ENCODE measurements around the gene SPTAN1. TPM values are rescaled to one million over a fixed set of nuclear protein-coding genes. Genes with fewer than 3 reads are reported as not detected.

Gene SPTAN1
- total RNA-seq, 4 donors from 2014 or later: 204 to 368 (median 348) TPM

GRCh38 chr9:128552744-128553440, 505 bp downstream of the SPTAN1 start:
- Histone ChIP-seq H3K4me3 (peak overlapping the region; percentile 77 to 99 (median 96)), H3K9me3 (no peaks in the 10 kb centered on the region), H3K27me3 (no peaks in the 10 kb centered on the region), H3K4me1 (peaks cover 63 to 82% (median 78%) of the 10 kb centered on the region in 4 donors), H3K36me3 (no peaks in the 10 kb centered on the region), H3K27ac (replicated peaks in 1 of 4) (peak overlapping the region; percentile 98 to 100 (median 99))
- intact Hi-C loops (cut with DNase I): no loop called here
- no peak for TF ChIP-seq POLR2AphosphoS5 (IDR thresholded peaks at IDR 0.05)
- no peak for TF ChIP-seq EP300 (IDR thresholded peaks at IDR 0.05)
- no peak for TF ChIP-seq CTCF (IDR thresholded peaks at IDR 0.05)
- no peak for TF ChIP-seq POLR2A (IDR thresholded peaks at IDR 0.05; ENCODE audit: low read depth)
- under 1% methylated on average over 6 of the region's 59 CpGs for WGBS
- DNase-seq (ENCODE audit: extremely low spot score): no peak

GRCh38 chr9:128553728-128554127, 1.3 kb downstream of the SPTAN1 start:
- Histone ChIP-seq H3K4me3 (peak overlapping the region; percentile 77 to 99 (median 96)), H3K4me1 (peaks cover 71 to 86% (median 84%) of the 10 kb centered on the region in 4 donors), H3K9me3 (no peaks in the 10 kb centered on the region), H3K36me3 (no peaks in the 10 kb centered on the region), H3K27ac (replicated peaks in 1 of 4) (peak overlapping the region; percentile 98 to 100 (median 99)), H3K27me3 (no peaks in the 10 kb centered on the region)
- intact Hi-C loops (cut with DNase I): no loop called here
- TF ChIP-seq CTCF (IDR thresholded peaks at IDR 0.05) (no peak), POLR2A (IDR thresholded peaks at IDR 0.05; ENCODE audit: low read depth) (no peak), POLR2AphosphoS5 (IDR thresholded peaks at IDR 0.05) (no peak), EP300 (IDR thresholded peaks at IDR 0.05) (no peak)
- DNase-seq (ENCODE audit: extremely low spot score): no peak
- 24% methylated on average over 6 of the region's 6 CpGs for WGBS

- H3K4me3 ChIP-seq: peak overlapping the region; percentile 77 to 99 (median 96)
- no peaks in the 10 kb centered on the region for H3K9me3 ChIP-seq
- 19% methylated on average over 5 of the region's 5 CpGs for WGBS
- TF ChIP-seq EP300 (IDR thresholded peaks at IDR 0.05) (no peak), POLR2AphosphoS5 (IDR thresholded peaks at IDR 0.05) (peak in 1 of 2 donors; percentile 54), POLR2A (IDR thresholded peaks at IDR 0.05; ENCODE audit: low read depth) (peak; percentile 12), CTCF (IDR thresholded peaks at IDR 0.05) (no peak)
- no peaks in the 10 kb centered on the region for H3K36me3 ChIP-seq
- peaks cover 74 to 86% (median 86%) of the 10 kb centered on the region in 4 donors for H3K4me1 ChIP-seq
- no peaks in the 10 kb centered on the region for H3K27me3 ChIP-seq
- intact Hi-C loops (cut with DNase I): no loop called here
- no peak for DNase-seq (ENCODE audit: extremely low spot score)
- peak overlapping the region; percentile 98 to 100 (median 99) for H3K27ac ChIP-seq (replicated peaks in 1 of 4)
Measured at GRCh38 chr9:128554155-128554862, 1.9 kb downstream of the SPTAN1 start.

DNA sequence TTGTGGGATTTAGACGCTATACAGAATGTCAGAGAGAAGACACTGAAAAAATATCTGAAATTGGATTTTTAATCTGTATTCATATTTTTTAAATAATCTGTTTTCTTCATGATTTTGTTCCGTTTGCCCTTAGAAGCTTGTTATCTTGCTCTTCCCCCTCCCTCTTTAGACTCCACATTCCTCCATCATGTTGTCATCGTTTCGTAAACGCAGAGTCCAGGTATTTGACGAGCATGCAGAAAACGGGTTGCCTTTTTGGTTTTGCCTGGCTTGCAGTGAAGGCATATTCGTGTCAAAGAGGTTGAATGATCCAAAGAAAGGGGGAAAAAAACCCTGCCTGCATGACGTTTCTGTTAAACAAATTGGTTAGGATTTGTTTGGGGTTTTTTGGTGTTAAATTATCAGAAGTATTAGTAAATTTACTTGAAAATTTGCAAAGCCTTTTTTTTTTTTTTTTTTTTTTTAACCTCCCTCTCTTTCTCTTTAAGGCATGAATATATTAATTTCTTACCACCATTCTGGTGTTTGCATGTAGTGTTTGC, 2.9 kb downstream of the SPTAN1 start:
- peaks cover 74 to 86% (median 86%) of the 10 kb centered on the region in 4 donors for H3K4me1 ChIP-seq

More for the DNA sequence above, 2.9 kb downstream of the SPTAN1 start:
- H3K9me3 ChIP-seq: no peaks in the 10 kb centered on the region
- H3K36me3 ChIP-seq: no peaks in the 10 kb centered on the region
- TF ChIP-seq EP300 (IDR thresholded peaks at IDR 0.05) (no peak), POLR2AphosphoS5 (IDR thresholded peaks at IDR 0.05) (no peak), POLR2A (IDR thresholded peaks at IDR 0.05; ENCODE audit: low read depth) (no peak), CTCF (IDR thresholded peaks at IDR 0.05) (no peak)
- H3K4me3 ChIP-seq: peak overlapping the region; percentile 77 to 99 (median 96)
- peak overlapping the region; percentile 98 to 100 (median 99) for H3K27ac ChIP-seq (replicated peaks in 1 of 4)
- no peak for DNase-seq (ENCODE audit: extremely low spot score)
- no peaks in the 10 kb centered on the region for H3K27me3 ChIP-seq
- 25% methylated on average over 9 of the region's 9 CpGs for WGBS
- intact Hi-C loops (cut with DNase I): no loop called here

Measured in esophagus muscularis mucosa (tissue), 4 donors.